ENCODE data around the gene PLOD1. TPM values are rescaled to one million over a fixed set of nuclear protein-coding genes. Genes with fewer than 3 reads are reported as not detected.

Gene PLOD1
- polyA plus RNA-seq, 2 of the 4 experiments (the other 2 are of a cell fraction), result 53.8 to 83.9 TPM

DNA sequence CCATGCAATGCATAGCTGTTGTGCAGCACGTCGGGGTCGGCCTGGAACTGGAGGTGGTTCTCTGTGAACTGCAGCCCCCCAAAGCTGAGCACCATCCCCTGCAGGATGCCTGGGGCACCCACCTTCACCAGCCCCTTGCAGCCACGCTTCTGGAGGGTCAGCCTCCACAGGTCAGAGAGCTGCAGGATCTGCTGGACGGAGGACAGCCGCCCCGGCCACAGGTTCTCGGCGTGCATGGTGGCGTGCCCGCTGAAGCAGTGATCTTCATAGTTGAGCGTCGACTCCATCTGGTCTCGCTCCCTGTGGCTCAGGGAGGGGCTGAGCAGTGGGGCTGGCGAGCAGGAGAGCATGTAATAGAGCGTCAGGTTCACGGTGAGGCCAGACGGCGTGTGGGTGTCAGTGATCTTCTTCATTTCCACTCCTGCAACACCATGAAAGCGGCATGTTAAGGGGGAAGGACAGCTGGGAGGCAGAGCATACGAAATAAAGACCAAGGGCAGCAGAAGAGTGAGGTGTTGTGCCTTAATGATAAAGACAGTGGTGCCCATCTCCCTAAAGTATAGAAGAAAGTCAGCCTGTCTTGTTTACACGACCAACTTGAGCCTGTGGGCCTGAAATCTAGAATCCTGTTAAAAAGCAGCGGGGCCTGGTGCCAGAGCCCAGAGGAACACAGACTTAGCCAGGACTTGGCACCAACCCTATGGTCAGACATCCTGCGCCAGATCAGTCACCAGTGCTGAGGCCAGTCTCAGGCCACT, 11.3 kb upstream of the PLOD1 start:
- Histone ChIP-seq H3K4me3 (no peak overlapping the region), H3K4me2 (no peak overlapping the region; the same call in 2 of the 3 replicates), H3K27ac (no peak overlapping the region), H3K9me3 (no peaks in the 10 kb centered on the region), H3K4me1 (peaks cover 22% of the 10 kb centered on the region; the same call in 2 of the 3 replicates)
- TF ChIP-seq EP300 (IDR thresholded peaks at IDR 0.05) (no peak), ZNF302 (CRISPR knock-in tag; IDR thresholded peaks at IDR 0.05) (no peak), BHLHE40 (IDR thresholded peaks at IDR 0.05; ENCODE audit: low read depth, low read length) (no peak), POLR2AphosphoS2 (conservative IDR thresholded peaks at IDR 0.05; ENCODE audit: low read length) (no peak), ZC3H11A (IDR thresholded peaks at IDR 0.05) (no peak), ZSCAN20 (CRISPR knock-in tag; IDR thresholded peaks at IDR 0.05) (no peak), FOSL2 (IDR thresholded peaks at IDR 0.05) (no peak), FOSL2 (CRISPR knock-in tag; IDR thresholded peaks at IDR 0.05) (no peak), HOXB13 (CRISPR knock-in tag; IDR thresholded peaks at IDR 0.05; ENCODE audit: low read depth) (no peak), RNF2 (IDR thresholded peaks at IDR 0.05; ENCODE audit: borderline replicate concordance, low read depth) (no peak), CHD4 (IDR thresholded peaks at IDR 0.05; ENCODE audit: borderline replicate concordance) (no peak), HMGXB4 (CRISPR knock-in tag; IDR thresholded peaks at IDR 0.05; ENCODE audit: borderline replicate concordance) (no peak), RCOR1 (IDR thresholded peaks at IDR 0.05; ENCODE audit: low read depth, low read length) (no peak)
- TF ChIP-seq, protein P1, sequence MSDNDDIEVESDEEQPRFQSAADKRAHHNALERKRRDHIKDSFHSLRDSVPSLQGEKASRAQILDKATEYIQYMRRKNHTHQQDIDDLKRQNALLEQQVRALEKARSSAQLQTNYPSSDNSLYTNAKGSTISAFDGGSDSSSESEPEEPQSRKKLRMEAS (IDR thresholded peaks at IDR 0.05), result no peak
- TF ChIP-seq, protein P2, sequence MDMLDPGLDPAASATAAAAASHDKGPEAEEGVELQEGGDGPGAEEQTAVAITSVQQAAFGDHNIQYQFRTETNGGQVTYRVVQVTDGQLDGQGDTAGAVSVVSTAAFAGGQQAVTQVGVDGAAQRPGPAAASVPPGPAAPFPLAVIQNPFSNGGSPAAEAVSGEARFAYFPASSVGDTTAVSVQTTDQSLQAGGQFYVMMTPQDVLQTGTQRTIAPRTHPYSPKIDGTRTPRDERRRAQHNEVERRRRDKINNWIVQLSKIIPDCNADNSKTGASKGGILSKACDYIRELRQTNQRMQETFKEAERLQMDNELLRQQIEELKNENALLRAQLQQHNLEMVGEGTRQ (IDR thresholded peaks at IDR 0.05), result no peak
- ATAC-seq (no peak), DNase-seq (ENCODE audit: low read depth in 1 of 2, low spot score in 1 of 2) (no peak), FAIRE-seq (no peak)
- 92% methylated on average over 18 of the region's 24 CpGs for WGBS (ENCODE audit: missing lambda C conversion rate)
- ChIA-PET CTCF (interaction anchor here (1.8 kb wide), 1 partner anchor 44 kb away, joined by 5 read pairs; no protein-coding TSS in a partner anchor), POLR2A (interaction anchor here (1.0 to 1.1 kb wide), 2 partner anchors 14 to 15 kb away, joined by 4 to 5 read pairs; no protein-coding TSS in a partner anchor)

DNA sequence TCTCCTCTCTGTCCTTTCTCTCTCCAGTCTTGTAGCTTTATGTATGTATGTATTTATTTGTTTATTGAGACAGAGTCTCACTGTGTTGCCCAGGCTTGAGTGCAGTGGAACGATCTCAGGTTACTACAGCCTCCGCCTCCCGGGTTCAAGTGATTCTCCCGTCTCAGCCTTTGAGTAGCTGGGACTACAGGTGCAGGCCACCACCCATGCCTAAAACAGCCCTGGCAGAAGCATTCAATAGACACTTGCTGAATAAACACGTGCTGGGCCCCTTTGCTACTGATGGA, 10.7 kb upstream of the PLOD1 start:
- TF ChIP-seq TFCP2L1 (CRISPR knock-in tag; IDR thresholded peaks at IDR 0.05) (no peak), REST (IDR thresholded peaks at IDR 0.05) (no peak), MAFK (IDR thresholded peaks at IDR 0.05; ENCODE audit: partially characterized antibody) (no peak), JUN (IDR thresholded peaks at IDR 0.05) (no peak), RAD21 (conservative IDR thresholded peaks at IDR 0.05 in 1 of 2, IDR thresholded peaks at IDR 0.05 in 1 of 2) (no peak), TP53 (CRISPR knock-in tag; IDR thresholded peaks at IDR 0.05) (no peak), ZFP36 (IDR thresholded peaks at IDR 0.05; ENCODE audit: borderline replicate concordance, partially characterized antibody) (no peak), RNF2 (IDR thresholded peaks at IDR 0.05; ENCODE audit: borderline replicate concordance, low read depth) (no peak), HOXB13 (CRISPR knock-in tag; IDR thresholded peaks at IDR 0.05; ENCODE audit: low read depth) (no peak), FOXS1 (CRISPR knock-in tag; IDR thresholded peaks at IDR 0.05) (no peak), E2F6 (IDR thresholded peaks at IDR 0.05; ENCODE audit: borderline replicate concordance, low read depth) (no peak), NFE2L2 (conservative IDR thresholded peaks at IDR 0.05; ENCODE audit: low read length) (no peak), MAZ (IDR thresholded peaks at IDR 0.05; ENCODE audit: borderline replicate concordance, low read depth, low read length) (no peak)
- TF ChIP-seq, protein P2 (IDR thresholded peaks at IDR 0.05), result no peak
- H3K27ac ChIP-seq, result no peak overlapping the region
- ChIA-PET POLR2A (interaction anchor here (1.1 kb wide), 1 partner anchor 15 kb away, joined by 4 read pairs; no protein-coding TSS in a partner anchor), CTCF (no interaction called here)
- no peak for FAIRE-seq
- H3K4me1 ChIP-seq, result peaks cover 18% of the 10 kb centered on the region; the same call in 2 of the 3 replicates
- DNase-seq (ENCODE audit: low read depth in 1 of 2, low spot score in 1 of 2), result no peak
- peak overlapping the region; percentile 85; the same call in 1 of the 3 replicates for H3K4me2 ChIP-seq
- WGBS (ENCODE audit: missing lambda C conversion rate), result 93% methylated on average over 4 of the region's 5 CpGs
- ATAC-seq, result no peak
- H3K9me3 ChIP-seq, result no peaks in the 10 kb centered on the region
- no peak overlapping the region for H3K4me3 ChIP-seq

Data from A549 (cell line).